Peyer's patch (tissue), 4 donors: ENCODE measurements around the gene ABCA13.

ENCODE experiments used
- CTCF ChIP-seq, 6 experiments: fragments of 450-650 bp in 4 of 6; fragments of 200-600 bp in 2 of 6; sonication (generic) in 1 of 6; IDR thresholded peaks; one replicate each; pipeline ENCODE4 v1.5.1; 2017 to 2019; ENCODE audit warnings: antibody characterized with exemption in 6 of 6, mild to moderate bottlenecking in 3 of 6, moderate library complexity in 1 of 6
- POLR2A ChIP-seq, 2 donors: fragments of 450-650 bp; IDR thresholded peaks; one replicate each; pipeline ENCODE4 v1.5.1; 2017; ENCODE audit warnings: antibody characterized with exemption in 2 of 2, mild to moderate bottlenecking in 2 of 2, moderate library complexity in 2 of 2

DNA sequence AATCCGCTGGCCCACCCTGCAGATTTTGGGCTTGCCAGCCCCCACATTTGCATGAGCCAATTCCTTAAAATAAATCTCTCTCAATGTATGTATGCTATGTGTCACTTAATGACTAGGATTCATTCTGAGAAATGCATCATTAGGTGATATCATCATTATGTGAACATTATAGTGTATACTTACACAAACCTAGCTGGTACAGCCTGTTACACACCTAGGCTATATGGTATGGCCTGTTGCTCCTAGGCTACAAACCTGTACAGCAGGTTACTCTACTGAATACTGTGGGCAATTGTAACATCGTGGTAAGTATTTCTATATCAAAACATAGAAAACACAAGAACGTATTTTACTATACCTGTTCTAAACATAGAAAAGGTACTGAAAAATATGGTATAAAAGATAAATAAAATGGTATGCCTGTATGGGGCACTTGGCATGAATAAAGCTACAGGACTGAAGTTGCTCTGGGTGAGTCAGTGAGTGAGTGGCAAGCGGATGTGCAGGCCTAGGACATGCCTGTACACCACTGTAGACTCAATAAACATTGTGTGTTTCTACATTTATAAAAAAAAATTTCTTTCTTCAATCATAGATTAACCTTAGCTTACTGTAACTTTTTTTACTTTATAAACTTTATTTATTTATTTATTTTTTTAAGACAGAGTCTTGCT is 135.9 kb downstream of the ABCA13 start:
- no peak for TF ChIP-seq CTCF (IDR thresholded peaks at IDR 0.05)
- no peak for TF ChIP-seq POLR2A (IDR thresholded peaks at IDR 0.05)
